GM21515 (cell line): Measurements from ENCODE around the gene LRRC8E.
A peak's percentile ranks its signal among the peaks of the same experiment; 100 is the strongest.

Experiments used
- ATAC-seq: cut with Tn5 transposase; IDR thresholded peaks from one replicate; pipeline ENCODE4 v1.9.1; 2021; ENCODE audit not compliant: unreplicated experiment

LRRC8E gene

GRCh38 chr19:7918615-7919421 lies 30.5 kb downstream of the LRRC8E start:
- ATAC-seq = no peak

- ATAC-seq = peak; percentile 45
Observed at GRCh38 chr19:7919610-7920518, 31.6 kb downstream of the LRRC8E start, which contains the start of gene SNAPC2. Gene SNAPC2, plus strand, starts transcription at chr19:7920338. Its CDS starts 29 bp downstream, at chr19:7920367.

GRCh38 chr19:7920519-7921301 lies 32.4 kb downstream of the LRRC8E start:
- peak; percentile 32 for ATAC-seq

- ATAC-seq = no peak
Observed at GRCh38 chr19:7921302-7921966, 33.1 kb downstream of the LRRC8E start.

GRCh38 chr19:7921967-7922835 lies 33.9 kb downstream of the LRRC8E start:
- no peak for ATAC-seq

- ATAC-seq = no peak
Observed at GRCh38 chr19:7922836-7923195, 34.5 kb downstream of the LRRC8E start.

- no peak for ATAC-seq
Observed at GRCh38 chr19:7923295-7924191, 35.2 kb downstream of the LRRC8E start.

GRCh38 chr19:7924241-7924640 lies 35.9 kb downstream of the LRRC8E start:
- no peak for ATAC-seq

- no peak for ATAC-seq
Observed at GRCh38 chr19:7924651-7925170, 36.4 kb downstream of the LRRC8E start.

- ATAC-seq = no peak
Observed at GRCh38 chr19:7925171-7925851, 37.0 kb downstream of the LRRC8E start.

GRCh38 chr19:7926021-7926726 lies 37.9 kb downstream of the LRRC8E start, which contains the start of gene CTXN1:
Gene CTXN1, minus strand, starts transcription at chr19:7926135. Its CDS starts 597 bp downstream, at chr19:7925538.
- no peak for ATAC-seq

- ATAC-seq = no peak
Observed at GRCh38 chr19:7926727-7927604, 38.7 kb downstream of the LRRC8E start.

GRCh38 chr19:7927605-7928333 lies 39.5 kb downstream of the LRRC8E start:
- no peak for ATAC-seq

GRCh38 chr19:7928334-7928706 lies 40.0 kb downstream of the LRRC8E start:
- no peak for ATAC-seq
